SK-N-SH (cell line): Measurements from ENCODE around the gene ACTL8. TPM values are rescaled to one million over a fixed set of nuclear protein-coding genes. Genes with fewer than 3 reads are reported as not detected.

Experiments
- CHD2 ChIP-seq: fragments of 150-350 bp; IDR thresholded peaks from 2 replicates; pipeline ENCODE4 v1.6.1; 2018; ENCODE audit warnings: low read length; ENCODE audit not compliant: partially characterized antibody
- CTCF ChIP-seq: fragments of 200-600 bp; sonication (generic); IDR thresholded peaks from 2 replicates; pipeline ENCODE4 v1.6.1; 2017; ENCODE audit warnings: antibody characterized with exemption, mild to moderate bottlenecking, moderate library complexity
- ELF1 ChIP-seq: IDR thresholded peaks from 2 replicates; pipeline ENCODE4 v1.4.0; 2012
- EP300 ChIP-seq, 2 experiments: IDR thresholded peaks; 2 replicates each; pipeline versions ENCODE4 v1.4.0 to v1.6.1; 2012; ENCODE audit warnings: borderline replicate concordance in 1 of 2, low read depth in 1 of 2, low read length in 1 of 2
- GATA2 ChIP-seq: sonication (generic); formaldehyde crosslinking; IDR thresholded peaks from 2 replicates; pipeline ENCODE4 v1.5.0; 2020; ENCODE audit warnings: mild to moderate bottlenecking, missing genetic modification reagents
- MEF2A ChIP-seq: IDR thresholded peaks from 2 replicates; pipeline ENCODE4 v1.4.0; 2012; ENCODE audit warnings: low read depth, borderline replicate concordance
- REST ChIP-seq: IDR thresholded peaks from 2 replicates; pipeline ENCODE4 v1.6.1; 2012; ENCODE audit warnings: mild to moderate bottlenecking, low read depth, low read length, moderate library complexity
- RFX5 ChIP-seq: IDR thresholded peaks from 2 replicates; pipeline ENCODE4 v1.6.1; 2012; ENCODE audit warnings: mild to moderate bottlenecking, improper control_type of control experiment, low read length
- SMC3 ChIP-seq: IDR thresholded peaks from 2 replicates; pipeline ENCODE4 v1.6.1; 2012; ENCODE audit warnings: low read depth, low read length, improper control_type of control experiment
- TAF1 ChIP-seq: IDR thresholded peaks from 2 replicates; pipeline ENCODE4 v1.6.1; 2012; ENCODE audit warnings: low read depth, mild to moderate bottlenecking, low read length, moderate library complexity, borderline replicate concordance
- TCF12 ChIP-seq: IDR thresholded peaks from 2 replicates; pipeline ENCODE4 v1.4.0; 2012
- USF2 ChIP-seq: fragments of 150-350 bp; IDR thresholded peaks from 2 replicates; pipeline ENCODE4 v1.6.1; 2017; ENCODE audit warnings: antibody characterized with exemption, low read length, low read depth, borderline replicate concordance
- ZBTB33 ChIP-seq: IDR thresholded peaks from 2 replicates; pipeline ENCODE4 v1.4.0; 2012; ENCODE audit warnings: low read depth, borderline replicate concordance
- polyA plus RNA-seq, 3 experiments: library from polyadenylated mRNA; depleted of rRNA; stranded (reverse); fragments of >200 nt; gene quantifications; 2 replicates each; pipeline ENCODE4 v1.2.3, GENCODE V29; 2012

Gene ACTL8
- polyA plus RNA-seq, 1 of the 3 experiments (the other 2 are of a cell fraction), result 0.05 TPM

GRCh38 chr1:17765444-17766411, 10.6 kb downstream of the ACTL8 start (continued):
- TF ChIP-seq USF2 (no peak), RFX5 (no peak), CTCF (no peak), CHD2 (no peak), ELF1 (no peak), TCF12 (peak; percentile 71), EP300 (IDR thresholded peaks at IDR 0.05; ENCODE audit: borderline replicate concordance in 1 of 2, low read depth in 1 of 2, low read length in 1 of 2) (peak in 1 of 2 experiments; percentile 15; a peak in 1 of 4 replicates), SMC3 (no peak), TAF1 (no peak), ZBTB33 (no peak), MEF2A (no peak; the same call in 1 of the 2 replicates), GATA2 (no peak), REST (no peak)
